Posterior cingulate gyrus (tissue), 11 donors: ENCODE results near the gene TRIM62.
A peak's percentile ranks its signal among the peaks of the same experiment; 100 is the strongest.
"Not testable (repeated sequence)": the region's sequence is repeated elsewhere in the genome, so short reads cannot be mapped to it uniquely, and the experiment has no call there.

Source experiments
- DNase-seq, 10 donors: peaks; one replicate each; pipeline versions ENCODE4 v3.0.0 to v3.0.0-alpha.2; 2020 to 2021; ENCODE audit warnings: mixed read lengths in 3 of 10
- intact Hi-C: fragments of 100-400 bp; cut with DNase I; formaldehyde crosslinking; loops from one replicate; pipeline ENCODE4 v1.15.1; 2023

Gene TRIM62

DNA sequence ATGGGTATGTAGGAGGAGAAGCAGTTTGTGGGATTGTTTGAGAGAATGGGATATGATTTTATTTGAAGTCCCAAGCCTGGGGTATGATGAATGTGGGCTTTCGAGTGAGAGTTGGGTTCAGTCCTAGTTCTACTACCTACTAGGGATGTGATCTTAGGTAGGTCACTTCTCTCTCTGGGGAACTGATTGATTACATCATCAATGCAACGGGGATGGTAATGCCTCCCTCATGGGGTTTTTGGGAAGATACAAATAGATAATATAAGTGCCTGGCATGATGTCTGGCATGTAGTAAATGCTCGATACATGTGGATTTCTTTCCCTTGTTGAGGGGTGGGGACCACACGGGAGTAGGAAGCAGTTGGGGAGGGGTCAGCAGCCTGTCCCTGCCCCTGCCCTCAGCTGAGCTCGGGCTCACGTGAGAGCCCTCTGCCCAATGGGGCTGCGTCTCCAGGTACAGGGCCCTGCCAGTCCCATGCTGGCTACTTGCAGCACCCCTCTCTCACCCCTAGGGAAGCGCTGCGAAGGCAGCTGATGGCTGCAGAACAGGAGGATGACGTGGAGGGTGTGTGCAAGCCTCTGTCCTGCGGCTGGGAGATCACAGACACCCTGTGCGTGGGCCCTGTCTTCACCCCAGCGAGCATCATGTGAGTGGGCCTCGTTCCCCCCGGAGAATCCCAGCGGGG lies 62.2 kb downstream of the TRIM62 start:
- DNase-seq: no peak
- intact Hi-C loops: no loop called here

DNA sequence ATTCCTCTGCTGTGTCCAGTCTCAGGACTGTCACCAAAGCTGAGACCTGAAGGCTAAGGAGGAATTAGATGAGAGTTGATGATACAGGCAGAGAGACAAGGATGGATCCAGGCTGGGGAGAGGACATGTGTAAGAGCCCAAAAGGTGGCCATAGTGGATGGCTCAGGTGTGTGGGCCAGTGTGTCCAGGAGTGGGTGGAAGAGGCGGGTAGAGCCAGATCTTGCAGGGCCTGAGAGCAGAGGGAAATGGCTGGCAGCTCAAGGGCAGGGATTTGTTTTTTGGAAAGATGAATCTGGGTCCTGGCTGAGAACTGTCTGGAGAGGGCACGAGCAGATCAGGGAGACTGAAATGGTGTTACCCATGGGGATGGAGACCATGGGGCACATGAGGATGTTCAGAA lies 62.8 kb downstream of the TRIM62 start:
- intact Hi-C loops: no loop called here
- no peak for DNase-seq

DNA sequence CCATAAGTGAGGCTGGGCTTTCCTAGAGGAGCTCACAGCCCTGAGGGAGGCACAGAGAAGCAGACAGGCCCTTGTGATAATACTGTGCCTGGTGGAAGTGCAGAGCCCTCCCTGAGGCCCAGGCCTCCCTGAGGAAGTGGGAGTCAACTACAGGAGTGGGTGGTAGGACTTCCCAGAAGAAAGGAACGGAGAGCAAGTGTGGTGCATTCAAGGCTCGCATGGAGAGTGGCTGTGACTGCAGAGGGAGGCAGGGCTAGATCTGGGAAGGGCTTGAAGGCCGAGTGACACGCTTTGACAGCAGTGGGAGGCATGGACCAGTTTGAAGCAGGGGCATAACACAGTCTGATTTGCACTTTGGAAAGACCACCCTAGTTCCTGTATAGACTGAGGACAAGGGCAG lies 63.6 kb downstream of the TRIM62 start:
- intact Hi-C loops: no loop called here
- DNase-seq: no peak

DNA sequence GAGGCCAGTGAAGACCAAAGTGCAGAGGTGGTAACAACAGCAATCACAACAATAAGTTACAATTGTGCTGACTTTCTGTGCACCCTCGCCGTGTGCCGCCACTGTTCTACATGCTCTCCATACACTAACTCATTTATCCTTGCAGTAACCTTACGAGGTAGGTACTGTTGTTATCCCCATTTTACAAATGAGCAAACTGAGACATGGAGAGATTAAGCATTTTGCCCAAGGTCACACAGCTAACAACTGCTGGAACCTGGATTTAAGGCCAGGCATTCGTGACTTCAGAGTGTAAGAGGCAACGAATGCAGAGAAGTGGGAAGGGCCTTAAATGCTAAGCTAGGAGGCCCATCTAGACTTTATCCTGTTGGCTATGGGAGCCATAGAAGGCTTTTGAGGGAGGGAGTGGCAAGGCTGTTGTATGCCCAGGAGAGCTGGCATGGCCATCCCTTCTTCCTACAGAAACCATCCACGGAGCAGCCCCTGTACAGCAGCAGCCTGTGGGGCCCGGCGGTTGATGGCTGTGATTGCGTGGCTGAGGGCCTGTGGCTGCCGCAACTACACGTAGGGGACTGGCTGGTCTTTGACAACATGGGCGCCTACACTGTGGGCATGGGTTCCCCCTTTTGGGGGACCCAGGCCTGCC lies 64.3 kb downstream of the TRIM62 start:
- no peak for DNase-seq
- intact Hi-C loops: no loop called here

DNA sequence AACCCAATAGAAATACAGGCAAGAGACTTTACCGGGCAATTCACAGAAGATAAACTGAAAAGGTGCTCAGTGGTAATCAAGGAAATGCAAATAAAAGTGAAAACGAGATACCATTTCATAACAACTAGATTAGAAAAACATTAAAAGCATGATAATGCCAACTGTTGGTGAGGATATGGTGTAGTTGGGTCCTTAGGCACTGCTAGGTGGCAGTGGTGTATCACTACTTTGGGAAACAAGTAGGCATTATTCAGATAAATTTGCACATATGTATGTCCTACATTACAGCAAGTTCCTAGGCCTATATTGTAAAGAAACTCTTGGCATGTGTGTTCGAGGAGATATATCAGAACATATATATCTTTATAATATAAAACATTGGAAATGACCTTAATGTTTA lies 69.9 kb downstream of the TRIM62 start:
- intact Hi-C loops: no loop called here
- DNase-seq: no peak

DNA sequence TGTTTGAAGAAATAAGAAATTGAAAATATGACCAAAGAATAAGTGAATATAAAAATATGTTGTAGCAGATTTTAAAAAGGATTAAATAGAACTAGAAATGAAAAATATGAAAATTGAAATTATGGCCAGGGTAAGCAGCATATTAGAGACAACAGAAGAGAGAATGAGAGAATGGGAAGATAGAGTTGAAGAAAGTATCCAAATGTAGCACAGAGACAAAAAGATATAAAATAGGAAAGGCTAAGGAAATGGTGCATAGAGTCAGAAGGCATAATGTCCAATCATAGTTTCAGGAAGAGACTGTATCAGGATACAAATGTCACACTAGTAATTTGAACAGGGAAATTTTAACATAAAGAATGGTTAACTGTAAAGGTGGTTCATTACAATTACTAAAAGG lies 71.4 kb downstream of the TRIM62 start:
- intact Hi-C loops: no loop called here
- no peak for DNase-seq

DNA sequence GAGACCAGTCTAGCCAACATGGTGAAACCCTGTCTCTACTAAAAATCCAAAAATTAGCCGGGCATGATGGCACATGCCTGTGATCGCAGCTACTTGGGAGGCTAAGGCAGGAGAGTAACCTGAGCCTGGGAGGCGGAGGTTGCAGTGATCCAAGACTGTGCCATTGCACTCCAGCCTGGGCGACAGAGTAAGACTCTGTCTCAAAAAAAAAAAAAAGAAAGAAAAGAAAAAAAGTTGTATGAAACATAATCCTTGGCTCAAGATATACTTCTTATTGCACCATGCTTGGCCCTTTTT lies 81.8 kb downstream of the TRIM62 start:
- DNase-seq, intact Hi-C loops: not testable (repeated sequence)

DNA sequence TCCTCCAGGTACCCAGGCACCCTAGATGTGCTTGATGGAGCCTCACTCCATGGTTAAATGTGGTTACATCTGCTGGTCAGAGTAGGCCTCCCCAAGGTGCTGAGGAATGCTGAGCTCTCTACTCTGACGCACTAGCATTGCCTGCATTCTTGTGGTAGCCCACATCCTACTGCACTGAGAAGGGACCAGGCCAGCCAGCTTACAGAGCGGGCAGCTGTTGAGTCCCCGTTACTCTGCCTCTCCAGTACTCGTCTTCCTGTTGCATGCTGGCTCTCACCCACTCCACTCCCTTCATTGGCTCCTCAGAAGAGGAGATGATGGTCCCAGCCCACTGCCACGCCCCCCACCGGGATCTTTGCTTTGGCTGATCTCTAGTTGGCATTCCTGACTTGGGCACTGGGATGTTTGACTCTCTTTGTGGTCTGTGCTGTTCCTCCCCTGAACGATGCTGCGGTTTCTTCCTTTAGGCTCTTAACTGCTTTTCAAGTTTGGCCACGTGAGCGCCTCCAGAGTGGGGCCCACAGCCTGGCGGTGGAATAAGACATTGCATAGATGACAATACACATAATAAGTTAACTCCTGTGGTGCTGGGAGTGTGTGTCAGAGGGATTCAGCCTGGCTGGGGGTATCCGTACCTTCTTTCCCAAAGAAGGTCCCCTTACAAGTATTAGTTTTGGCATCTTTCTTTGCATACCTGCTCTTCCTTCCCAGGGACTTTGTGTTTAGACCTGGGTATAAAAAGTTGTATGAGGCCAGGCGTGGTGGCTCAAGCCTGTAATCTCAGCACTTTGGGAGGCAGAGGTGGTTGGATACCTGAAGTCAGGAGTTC lies 82.3 kb downstream of the TRIM62 start:
- no peak for DNase-seq
- intact Hi-C loops: no loop called here

DNA sequence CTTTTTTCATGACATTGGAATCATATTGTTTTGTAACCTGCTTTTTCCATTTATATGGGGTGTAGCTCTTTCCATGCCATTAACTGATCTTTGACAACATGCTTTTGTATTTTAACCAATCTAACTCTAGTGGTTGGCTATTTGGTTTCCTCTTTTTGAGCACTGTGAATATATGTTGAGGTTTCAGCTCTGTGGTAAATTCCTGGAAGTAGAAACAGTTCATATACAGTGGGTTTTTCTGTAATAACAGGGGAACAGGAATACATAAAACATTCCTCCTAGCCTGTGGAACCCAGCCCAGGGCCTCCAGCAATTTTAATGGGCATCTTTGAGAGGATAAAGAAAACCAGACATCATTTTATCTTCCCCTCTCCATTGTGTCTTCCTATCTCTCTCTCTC lies 83.5 kb downstream of the TRIM62 start:
- no peak for DNase-seq
- intact Hi-C loops: no loop called here

DNA sequence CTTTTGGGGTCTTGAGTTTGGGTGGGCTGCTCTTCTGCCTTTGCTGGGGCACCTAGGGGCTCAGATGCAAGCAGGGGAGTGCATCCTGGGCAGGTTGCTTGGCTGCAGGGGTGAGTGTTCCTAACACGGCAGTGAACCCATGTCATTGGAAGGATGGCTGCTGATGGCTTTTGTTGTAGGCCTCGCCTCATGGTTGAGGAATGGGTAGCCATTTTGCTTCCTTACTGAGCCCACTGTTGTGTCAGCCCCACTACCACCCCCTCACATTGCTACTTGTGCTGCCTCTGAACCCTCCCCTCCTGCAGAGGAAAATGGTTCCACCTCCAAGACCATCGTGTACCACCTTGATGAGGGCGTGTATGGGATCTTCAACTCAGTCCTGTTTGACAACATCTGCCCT lies 84.1 kb downstream of the TRIM62 start:
- intact Hi-C loops: no loop called here
- no peak for DNase-seq

DNA sequence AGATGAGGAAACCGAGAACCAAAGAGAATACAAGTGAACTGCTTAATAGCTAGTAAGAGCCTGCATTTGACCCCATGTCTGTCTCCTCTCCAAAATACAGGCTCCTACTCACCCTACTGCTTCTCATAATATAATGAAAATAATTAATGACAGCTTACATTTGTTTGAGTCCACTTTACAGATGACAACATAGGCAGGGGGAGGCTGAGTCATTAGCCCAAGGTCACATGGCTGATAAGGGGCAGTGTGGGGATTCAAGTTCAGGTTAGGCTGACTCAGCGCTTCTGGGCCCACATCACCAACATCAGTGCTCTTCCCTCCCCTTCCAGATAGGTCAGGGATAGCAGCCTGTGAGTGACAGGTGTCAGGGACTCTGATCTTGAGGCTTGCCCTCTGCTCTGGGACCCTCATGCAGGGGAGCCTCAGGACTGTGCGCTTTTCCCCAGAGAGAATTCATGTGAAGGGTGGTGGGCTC lies 84.7 kb downstream of the TRIM62 start:
- intact Hi-C loops: no loop called here
- DNase-seq: no peak

DNA sequence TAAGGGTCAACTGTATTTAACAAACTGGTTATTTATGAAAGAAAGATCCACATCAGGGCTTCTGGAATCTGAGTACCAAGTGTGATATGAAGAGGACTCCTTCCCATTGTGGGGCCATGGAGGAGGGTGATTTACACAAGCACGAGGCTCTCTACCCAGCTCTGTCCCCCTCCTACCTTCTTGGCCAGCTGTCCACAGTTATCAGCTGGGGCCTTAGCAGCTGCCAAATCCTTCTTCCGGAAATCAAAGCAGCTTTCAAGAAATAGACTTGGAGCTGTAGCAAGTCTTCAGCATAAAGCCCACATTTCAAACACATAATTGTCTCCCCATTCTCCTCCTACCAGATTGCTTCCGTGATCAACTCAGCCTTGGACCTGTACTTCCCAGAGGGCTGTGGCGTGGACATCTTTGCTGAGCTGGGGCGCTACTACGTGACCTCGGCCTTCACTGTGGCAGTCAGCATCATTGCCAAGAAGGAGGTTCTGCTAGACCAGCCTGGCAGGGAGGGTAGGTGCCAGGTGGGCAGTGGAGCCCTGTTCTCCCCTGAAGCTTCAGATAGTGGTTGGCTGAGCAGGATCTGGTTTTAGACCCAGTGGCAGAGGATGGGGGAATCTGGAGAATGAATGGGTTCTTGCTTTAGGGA lies 85.4 kb downstream of the TRIM62 start:
- intact Hi-C loops: no loop called here
- DNase-seq: peak in 4 of 10 donors; percentile 26 to 88 (median 59)
